SH-SY5Y (cell line): Measurements from ENCODE around the gene RAB7A.

Experiments used
- GATA2 ChIP-seq: IDR thresholded peaks from 2 replicates; pipeline ENCODE4 v1.6.1; 2011; ENCODE audit warnings: mild to moderate bottlenecking, low read depth, low read length
- GATA3 ChIP-seq: IDR thresholded peaks from 2 replicates; pipeline ENCODE4 v1.6.1; 2011; ENCODE audit warnings: low read depth, mild to moderate bottlenecking, low read length, moderate library complexity

DNA sequence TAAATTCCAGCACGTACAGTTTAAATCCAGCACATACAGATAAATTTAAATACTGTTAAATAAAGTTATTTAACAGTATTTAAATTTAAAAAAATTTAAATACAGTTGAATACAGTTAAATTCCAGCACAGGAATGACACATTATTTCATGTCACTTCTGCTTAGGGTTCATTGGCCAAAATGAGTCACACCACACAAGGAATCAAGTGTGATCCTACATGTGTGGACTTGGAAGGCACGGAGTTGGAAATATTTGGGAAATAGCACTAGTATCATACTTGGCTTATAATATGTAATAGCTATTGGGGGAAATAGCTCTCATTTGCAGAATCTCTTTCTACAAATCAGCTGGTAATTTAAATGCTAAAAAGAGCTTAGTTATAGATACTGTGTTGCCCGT, 10.6 kb downstream of the RAB7A start:
- no peak for TF ChIP-seq GATA2
- TF ChIP-seq GATA3: no peak
